Stimulated activated CD4-positive, alpha-beta T cell treated with anti-CD3 and anti-CD28 coated beads, Interleukin-15, amount 100 ng/mL, for 48 hours (primary cell): ENCODE measurements around the gene UBAP2.
"Not testable (repeated sequence)": the region's sequence is repeated elsewhere in the genome, so short reads cannot be mapped to it uniquely, and the experiment has no call there.

Source experiments
- DNase-seq, 2 donors: peaks; one replicate each; pipeline ENCODE4 v3.0.0-alpha.2; 2020; ENCODE audit warnings: low read depth in 2 of 2

Gene UBAP2

DNA sequence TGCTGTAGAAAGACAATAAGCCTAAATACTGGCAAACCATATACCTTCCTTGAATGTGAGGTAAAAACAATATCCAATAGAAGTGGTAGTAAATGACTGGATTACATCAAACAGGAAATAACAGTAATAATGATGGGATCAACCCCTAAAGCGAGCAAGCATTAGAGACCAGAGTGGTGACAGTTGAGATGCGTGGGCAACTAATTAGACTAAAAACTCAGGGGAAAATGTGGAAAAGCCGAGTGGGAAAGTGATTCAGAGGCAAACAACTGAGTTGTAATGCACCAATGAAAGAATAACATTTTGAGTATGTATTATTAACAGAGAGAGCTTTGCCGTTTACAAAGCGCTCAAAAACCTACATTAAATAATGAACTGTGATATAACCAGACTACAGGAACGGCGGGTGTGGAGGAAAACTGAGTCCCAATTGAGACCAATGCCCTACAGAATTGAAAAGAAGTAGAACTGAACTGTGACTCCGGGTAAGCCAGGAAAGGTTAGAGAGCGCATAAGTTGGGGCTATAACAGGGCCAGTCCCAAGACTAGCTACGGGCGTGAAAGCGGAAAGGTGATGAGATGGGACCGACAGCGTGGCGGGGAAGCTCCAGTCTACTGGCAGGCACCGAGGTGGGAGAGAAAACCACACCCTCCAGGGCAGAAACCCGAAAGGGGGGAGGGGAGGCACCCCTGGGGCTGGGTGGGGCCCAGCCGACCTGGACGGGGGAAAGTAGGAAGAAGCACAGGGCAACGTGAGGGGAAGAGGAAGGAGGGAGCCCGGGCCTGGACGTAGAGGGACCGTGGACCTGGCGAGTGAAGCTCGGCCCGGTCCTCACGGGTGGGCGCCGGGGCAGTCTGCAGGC is 592 bp downstream of the UBAP2 start:
- DNase-seq, result peak; percentile 35 to 45

DNA sequence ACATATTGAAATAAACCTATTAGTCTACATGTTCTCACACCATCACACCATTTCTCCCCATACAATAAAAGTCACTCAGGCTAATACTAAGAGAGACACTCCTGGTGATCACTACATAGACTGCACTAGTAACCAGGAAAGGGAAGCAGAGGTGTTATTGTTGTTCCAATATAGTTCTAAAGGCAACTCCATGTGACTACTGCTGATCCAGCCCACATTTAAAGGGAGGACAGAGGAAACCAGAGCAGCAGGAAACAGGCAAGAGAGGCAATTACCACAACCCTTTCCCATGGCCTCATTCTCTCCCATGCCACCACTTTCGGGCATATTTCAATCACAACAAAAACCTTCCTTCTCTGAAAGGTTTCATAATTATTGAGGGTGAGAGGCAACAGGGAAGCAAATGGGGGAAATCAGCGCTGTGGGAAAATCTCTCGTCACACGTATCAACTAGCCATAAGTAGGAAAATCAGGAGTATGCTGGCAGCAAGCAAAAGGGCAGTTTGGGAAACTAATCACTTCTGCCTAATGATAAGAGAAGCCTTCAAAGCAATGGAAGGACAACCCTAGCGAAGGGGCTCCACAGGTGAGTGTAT is 1.8 kb downstream of the UBAP2 start:
- no peak for DNase-seq

DNA sequence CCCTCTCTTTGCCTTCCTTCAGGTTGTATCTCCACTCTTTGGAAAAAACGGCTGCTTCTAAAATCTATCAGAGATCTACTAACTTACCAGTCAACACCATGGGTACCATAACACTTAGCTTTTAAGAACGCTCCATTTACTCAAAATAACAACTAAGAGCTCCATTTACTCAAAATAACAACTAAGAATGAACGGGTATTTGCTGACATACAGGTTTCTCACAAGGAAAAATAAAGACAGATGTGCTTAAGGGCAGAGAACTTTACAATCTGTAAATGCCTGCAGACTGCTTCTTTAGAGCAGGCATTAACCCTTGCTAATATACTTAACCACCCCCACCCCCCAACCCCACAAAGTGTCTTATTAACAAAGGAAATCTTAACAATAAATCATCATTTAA is 2.8 kb downstream of the UBAP2 start:
- DNase-seq, result no peak

DNA sequence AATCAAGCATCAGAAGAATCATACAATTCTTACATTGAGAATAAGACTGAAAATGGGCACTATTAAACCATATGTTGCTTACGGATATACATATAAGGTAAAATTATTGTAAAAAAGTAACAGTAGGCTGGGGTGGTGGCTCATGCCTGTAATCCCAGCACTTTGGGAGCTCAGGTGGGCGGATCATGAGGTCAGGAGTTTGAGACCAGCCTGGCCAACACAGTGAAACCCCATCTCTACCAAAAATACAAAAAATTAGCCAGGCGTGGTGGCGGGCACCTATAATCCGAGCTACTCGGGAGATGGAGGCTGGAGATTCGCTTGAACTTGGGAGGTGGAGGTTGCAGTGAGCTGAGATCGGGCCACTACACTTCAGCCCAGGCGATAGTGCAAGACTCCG is 6.6 kb downstream of the UBAP2 start:
- not testable (repeated sequence) for DNase-seq

DNA sequence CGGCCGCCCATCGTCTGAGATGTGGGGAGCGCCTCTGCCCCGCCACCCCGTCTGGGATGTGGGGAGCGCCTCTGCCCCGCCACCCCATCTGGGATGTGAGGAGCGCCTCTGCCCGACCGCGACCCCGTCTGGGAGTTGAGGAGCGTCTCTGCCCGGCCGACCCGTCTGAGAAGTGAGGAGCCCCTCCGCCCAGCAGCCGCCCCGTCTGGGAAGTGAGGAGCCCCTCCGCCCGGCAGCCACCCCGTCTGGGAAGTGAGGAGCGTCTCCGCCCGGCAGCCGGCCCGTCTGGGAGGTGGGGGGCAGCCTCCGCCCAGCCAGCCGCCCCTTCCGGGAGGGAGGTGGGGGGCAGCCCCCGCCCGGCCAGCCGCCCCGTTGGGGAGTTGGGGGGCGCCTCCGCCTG is 9.8 kb downstream of the UBAP2 start:
- DNase-seq, result not testable (repeated sequence)

DNA sequence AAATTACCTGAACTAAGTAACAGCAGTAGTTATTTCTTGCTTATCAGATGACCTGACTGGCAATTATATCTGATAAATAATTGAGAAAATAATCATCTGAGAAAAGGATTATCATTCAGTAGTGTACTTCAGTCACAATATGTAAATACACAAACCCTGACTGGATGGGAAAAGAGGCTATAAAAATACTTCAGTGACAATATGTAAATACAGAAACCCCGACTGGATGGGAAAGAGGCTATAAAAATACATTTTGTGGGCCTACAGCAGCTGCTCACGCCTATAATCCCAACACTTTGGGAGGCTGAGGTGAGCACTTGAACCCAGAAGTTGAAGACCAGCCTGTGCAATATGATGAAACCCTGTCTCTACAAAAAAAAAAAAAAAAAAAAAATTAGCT is 11.1 kb downstream of the UBAP2 start:
- DNase-seq, result no peak

DNA sequence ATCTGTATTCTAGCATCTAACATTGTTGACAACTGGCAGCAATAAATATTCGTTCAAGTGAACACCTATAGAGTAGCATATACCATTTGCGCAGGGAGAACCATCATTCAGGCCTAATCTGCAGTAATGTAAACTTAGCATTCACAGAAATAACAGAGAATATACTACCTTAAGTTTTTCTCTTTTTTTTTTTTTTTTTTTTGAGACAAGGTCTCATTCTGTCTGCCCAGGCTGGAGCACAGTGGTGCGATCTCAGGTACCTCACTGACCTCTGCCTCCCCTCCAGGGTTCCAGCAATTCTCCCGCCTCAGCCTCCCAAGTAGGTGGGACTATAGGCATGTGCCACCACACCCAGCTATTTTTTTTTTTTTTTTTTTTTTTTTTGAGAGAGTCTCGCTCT is 12.1 kb downstream of the UBAP2 start:
- DNase-seq, result no peak

DNA sequence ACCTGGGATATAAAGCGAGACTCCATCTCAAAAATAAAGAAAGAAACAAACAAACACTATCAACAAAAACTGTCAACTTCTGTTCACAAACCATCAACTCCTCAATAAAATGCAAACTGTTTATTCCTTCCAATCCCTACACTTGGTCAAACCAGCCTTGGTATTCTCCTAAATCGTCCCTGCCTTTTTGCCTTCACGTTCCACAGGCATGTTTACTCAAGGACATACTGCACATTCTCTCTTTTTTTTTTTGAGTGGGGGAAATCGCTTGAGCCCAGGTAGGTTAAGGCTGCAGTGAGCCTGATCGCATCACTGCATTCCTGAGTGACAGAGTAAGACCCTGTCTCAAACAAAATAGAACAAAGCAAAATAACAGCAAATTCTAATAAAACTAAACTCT is 13.0 kb downstream of the UBAP2 start:
- no peak for DNase-seq

DNA sequence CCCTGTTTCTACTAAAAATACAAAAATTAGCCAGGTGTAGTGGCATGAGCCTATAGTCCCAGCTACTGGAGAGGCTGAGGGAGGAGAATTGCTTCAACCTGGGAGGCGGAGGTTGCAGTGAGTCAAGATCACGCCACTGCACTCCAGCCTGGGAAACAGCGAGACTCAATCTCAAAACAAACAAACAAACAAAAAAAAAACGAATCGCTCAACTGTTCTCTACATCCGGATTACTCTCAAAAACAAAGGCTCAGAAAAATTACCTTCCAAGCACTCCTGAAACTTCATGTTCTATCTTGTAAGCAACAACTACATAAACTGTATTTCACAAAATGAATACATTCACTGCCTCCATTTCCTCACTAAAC is 14.0 kb downstream of the UBAP2 start:
- DNase-seq, result no peak

DNA sequence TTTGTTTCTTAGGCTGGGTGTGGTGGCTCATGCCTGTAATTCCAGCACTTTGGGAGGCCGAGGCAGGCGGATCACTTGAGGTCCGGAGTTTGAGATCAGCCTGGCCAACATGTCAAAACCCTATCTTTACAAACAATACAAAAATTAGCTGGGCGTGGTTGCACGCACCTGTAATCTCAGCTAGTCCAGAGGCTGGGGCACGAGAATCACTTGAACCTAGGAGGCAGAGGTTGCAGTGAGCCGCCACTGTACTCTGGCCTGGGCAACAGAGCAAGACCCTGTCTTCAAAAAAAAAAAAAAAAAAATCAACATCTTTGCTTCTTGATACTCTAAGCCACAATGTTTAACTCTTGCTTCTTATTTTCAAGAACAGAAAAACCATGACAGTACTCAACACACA is 16.1 kb downstream of the UBAP2 start:
- no peak for DNase-seq

DNA sequence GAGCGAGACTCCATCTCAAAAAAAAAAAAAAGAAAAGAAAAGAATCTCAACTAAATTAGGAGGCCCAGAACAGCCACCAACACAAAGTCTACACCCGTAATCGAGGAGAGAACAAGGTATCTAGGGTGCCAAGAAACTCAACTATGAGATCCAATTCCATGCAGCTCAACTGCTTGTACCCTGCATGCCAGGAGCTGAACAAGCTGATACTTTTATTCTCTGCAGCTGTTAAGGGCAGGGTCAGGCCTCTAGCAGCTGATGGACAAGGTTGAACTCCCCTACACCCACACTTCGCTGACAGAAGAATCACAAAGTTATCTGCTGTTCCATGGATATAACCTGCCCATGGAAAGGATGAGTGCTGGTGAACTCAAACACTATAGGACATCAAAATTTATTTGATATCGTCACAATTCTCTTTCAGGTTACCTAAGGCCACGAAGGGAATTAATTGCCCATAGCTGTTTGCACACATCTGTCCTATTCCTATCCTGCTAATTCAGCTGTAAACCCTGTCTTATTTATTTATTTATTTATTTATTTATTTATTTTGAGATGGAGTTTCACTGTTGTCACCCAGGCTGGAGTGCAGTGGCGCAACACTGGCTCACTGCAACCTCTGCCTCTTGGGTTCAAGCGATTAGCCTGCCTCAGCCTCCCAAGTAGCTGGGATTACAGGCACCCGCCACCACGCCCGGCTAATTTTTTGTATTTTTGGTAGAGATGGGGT is 20.7 kb downstream of the UBAP2 start:
- no peak for DNase-seq

DNA sequence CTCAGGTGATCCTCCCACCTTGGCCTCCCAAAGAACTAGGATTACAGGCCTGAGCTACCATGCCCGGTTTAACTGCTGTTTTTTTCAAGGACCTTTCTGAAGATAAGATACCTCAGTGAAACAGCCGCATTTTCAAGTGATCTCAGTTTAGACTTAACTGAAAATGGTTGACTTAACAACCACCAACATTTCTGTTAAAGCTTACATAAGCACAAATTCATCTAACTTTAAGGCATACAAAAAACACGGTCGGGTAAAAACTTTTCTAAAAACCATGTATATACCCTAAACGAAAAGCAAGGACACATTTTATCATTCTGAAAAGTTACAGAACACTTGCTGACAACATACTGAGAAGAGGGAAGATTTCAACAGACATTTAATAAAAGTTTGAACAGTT is 22.9 kb downstream of the UBAP2 start:
- DNase-seq, result no peak

DNA sequence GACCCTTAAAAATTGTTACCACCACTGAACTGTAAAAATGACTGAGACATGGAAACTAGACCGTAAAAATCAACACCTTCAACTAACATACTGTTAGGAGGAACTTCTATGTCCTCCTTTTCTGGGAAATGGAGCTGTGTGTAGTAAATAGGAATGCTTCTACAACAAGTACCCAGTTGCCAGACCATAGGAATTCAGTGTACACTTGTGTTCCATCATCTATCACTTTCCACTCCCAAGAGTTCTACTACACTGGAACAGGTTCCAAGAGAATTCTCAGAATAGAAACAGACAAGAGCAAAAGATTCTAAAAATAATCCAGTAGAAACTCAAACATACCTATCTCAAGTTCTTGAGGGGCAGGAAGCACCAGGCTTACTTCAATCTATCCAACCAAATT is 23.6 kb downstream of the UBAP2 start:
- DNase-seq, result no peak

DNA sequence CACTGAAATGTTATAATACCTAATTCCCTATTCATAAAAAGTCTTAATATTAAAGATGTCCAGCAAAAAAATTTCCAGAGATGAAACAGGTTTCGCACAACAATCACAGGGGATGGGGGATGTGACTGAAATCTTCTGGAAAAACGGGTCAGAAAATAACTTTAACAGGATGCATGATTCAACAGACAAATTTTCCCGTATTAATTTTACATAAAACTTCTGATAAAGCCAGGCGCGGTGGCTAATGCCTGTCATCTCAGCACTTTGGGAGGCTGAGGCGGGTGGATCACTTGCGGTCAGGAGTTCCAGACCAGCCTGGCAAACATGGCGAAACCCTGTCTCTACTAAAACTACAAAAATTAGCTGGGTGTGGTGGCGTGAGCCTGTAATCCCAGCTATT is 24.2 kb downstream of the UBAP2 start:
- not testable (repeated sequence) for DNase-seq

DNA sequence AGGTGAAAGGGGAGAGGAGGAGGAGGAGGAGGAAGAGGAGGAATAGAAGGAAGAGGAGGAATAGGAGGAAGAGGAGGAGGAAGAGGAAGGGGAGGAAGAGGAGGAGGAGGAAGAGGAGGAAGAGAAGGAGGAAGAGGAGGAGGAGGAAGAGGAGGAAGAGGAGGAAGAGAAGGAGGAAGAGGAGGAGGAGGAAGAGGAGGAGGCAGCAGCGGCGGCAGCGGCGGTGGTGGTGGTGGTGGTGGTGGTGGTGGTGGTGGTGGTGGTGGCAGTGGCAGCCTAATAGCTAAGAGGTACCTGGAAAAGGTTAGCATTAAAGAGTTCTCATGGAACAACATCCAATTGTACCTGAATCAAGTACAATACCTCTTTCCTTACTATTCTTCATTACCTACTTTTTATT is 32.5 kb downstream of the UBAP2 start:
- DNase-seq, result no peak

DNA sequence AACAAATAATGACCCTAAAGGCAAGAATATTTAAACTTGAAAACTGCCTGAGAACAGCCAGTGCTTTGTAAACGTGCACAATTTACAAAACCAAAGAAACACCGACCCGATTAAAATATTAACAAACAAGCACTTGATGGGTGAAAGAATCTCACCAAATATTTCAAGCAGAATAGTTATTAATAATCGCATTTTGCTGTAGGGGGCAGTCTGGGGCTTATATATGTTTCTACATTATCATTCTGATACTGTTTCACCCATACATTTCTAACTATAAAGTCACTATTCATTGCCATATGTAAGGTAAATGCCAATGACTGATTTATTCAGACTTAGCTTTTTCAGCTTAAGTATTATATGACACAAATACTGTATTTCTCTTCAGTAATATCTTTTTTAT is 37.7 kb downstream of the UBAP2 start:
- DNase-seq, result no peak

DNA sequence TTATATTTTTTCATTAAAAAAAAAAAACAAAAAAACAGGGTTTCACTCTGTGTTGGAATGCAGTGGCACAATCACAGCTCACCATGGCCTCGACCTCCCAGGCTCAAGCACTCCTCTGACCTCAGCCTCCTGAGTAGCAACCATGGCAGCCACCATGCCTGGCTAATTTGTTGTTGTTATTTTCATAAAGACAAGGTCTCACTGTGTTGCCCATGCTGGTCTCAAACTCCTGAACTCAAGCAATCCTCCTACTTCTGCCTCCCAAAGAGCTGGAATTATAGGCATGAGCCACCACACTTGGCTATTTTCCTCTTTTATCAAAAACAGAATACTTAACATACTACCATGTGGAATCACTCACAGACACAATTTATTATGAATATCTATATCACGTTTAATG is 46.7 kb downstream of the UBAP2 start:
- DNase-seq, result no peak

DNA sequence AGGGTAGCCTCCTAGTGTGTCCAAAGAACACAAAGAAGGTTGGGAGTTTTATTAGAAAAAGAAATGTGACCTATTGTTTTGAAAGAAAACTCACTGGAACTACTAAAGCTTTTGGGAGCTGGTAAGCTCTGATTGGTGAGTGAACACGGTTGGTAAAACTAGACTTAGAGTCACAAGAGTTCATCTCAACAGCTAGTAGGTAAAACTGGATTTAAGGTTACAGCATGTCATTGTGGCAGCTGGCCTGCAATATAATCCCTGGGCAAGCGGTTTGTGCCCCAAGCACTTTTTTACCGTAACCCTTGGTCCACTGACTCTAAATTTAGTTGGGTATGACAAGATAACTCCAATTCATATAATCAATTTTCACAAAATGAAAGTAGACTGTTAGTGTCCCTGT is 47.4 kb downstream of the UBAP2 start:
- DNase-seq, result no peak

DNA sequence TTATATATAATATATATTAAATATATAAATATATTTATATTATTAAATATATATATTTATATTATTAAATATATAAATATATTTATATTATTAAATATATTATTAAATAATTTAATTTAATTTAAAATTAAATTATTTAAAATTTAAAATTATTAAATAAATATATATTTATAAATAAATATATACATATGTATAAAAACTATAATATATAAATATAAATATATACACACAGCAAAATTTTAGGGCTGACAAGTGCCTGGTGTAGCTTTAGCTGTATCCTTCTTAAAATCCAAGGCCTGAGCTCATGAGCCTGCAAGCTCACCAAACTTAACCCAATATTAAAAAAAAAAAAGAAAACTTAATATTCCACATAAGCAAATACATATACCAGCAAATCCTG is 53.2 kb downstream of the UBAP2 start:
- DNase-seq, result no peak

DNA sequence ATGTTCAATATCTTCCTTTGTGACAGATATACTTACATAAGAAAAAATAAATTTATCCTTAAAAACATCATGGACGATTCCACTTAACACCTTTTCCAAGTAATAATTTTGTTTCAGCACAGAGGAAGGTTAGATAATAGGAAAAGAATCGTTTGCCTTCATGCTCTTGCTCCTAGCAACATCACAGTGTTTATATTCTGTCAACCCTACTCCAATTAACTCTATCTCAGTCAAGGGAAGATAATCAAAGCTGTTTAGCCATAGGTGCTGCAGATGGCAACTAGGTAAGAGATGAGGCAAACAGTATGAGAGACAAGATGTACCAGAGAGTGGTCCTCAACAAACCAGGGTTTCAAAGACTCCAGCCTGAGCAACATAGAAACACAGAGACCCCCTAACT is 55.6 kb downstream of the UBAP2 start:
- no peak for DNase-seq

DNA sequence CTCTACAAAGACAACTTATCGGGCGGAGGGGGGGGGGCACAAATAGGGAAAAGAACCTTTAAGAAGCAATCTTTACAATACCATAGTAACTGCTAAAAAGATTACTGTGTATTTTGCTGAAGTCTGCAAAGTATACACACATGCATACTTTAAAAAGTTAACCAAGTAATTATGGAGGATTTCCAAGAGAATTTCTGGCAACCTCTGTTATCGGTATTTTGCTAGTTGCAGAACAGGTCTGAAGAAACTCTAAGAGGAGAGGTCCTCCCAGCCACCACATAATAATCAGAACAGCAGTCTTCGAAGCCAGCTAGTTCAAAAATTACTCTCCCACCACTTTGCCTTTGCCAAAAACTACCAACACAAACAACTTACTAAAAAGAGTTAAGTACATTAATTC is 56.1 kb downstream of the UBAP2 start:
- no peak for DNase-seq

DNA sequence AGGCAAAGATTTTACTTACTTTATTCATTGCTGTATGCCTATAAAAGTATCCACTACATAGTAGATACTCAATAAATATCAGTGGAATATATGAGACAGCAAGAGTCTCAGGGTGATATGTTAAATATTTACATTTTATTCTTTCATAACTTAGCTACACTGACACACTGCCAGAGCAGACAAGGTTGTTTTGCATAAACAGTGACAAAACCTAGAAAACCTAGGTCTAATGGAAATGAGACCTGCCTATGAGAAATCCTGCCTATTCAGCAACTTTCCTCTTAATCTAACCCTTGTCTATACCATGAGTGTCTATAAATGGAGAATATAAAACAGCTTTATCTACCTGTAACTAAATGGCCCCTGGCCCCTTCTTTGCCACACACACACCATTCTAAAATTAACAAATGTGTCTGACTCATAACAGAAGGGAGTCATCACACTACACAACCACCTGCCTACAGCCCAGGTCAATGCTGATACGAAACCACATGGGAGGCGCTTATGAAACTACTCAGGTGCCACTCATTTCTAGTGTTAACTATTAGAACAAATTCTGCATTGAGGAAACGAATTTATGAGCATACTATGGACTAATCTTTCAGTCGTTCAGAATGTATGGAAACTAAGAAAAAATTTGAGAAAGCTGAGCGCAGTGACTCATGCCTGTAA is 60.3 kb downstream of the UBAP2 start:
- peak; percentile 18 to 36 for DNase-seq

DNA sequence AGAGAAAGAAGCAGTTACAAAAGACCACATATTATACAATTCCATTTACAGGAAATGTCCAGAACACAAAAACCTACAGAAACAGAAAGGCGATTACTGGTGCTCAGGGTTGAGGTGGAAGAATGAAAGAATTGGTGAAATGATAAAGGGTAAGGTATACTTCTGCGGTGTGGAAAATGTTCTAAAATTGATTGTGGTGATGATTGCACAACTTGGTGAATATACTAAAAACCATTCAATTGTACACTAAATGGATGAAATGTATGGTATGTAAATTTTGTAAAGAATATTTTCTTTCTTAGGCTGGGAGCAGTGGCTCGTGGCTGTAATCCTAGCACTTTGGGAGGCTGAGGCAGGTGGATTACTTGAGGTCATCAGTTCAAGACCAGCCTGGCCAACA is 72.3 kb downstream of the UBAP2 start:
- no peak for DNase-seq
